Measurements from ENCODE around the gene AP4E1. TPM values are rescaled to one million over a fixed set of nuclear protein-coding genes. Genes with fewer than 3 reads are reported as not detected.

Gene AP4E1
- total and polyA plus RNA-seq, 9 donors = 3.1 to 12.7 (median 6.8) TPM

DNA sequence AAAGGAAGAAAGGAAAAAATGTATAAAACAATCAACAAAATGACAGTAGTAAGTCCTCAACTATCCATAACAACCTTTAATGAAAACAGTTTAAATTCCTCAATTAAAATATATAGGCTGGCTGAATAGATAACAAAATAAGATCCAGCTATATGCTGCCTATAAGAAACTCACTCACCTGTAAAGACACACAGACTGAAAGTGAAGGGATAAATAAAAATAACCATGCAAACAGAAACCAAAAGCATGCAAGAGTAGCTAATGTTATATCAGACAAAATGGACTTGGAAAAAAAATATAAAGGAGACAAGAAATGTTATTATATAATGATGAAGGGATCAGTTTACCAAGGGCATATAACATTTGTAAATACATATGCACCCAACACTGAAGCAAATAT lies 51.2 kb downstream of the AP4E1 start:
- DNase-seq = no peak
- Histone ChIP-seq H3K9me3 (peaks cover 0 to 4% of the 10 kb centered on the region in 2 donors), H3K4me3 (no peak overlapping the region), H3K4me1 (ENCODE audit: insufficient read depth) (no peaks in the 10 kb centered on the region), H3K36me3 (no peaks in the 10 kb centered on the region), H3K27ac (no peak overlapping the region), H3K27me3 (no peaks in the 10 kb centered on the region)
- TF ChIP-seq POLR2A (IDR thresholded peaks at IDR 0.05) (no peak), CTCF (IDR thresholded peaks at IDR 0.05) (no peak)
- intact Hi-C loops (cut with DNase I) = no loop called here

GRCh38 chr15:50964075-50964474 lies 55.6 kb downstream of the AP4E1 start:
- Histone ChIP-seq H3K27me3 (no peaks in the 10 kb centered on the region), H3K27ac (no peak overlapping the region), H3K36me3 (no peaks in the 10 kb centered on the region), H3K4me3 (no peak overlapping the region), H3K4me1 (ENCODE audit: insufficient read depth) (no peaks in the 10 kb centered on the region), H3K9me3 (peaks cover 0 to 2% of the 10 kb centered on the region in 2 donors)
- TF ChIP-seq CTCF (IDR thresholded peaks at IDR 0.05) = no peak
- no peak for TF ChIP-seq EP300 (IDR thresholded peaks at IDR 0.05)
- no peak for TF ChIP-seq POLR2A (IDR thresholded peaks at IDR 0.05)
- intact Hi-C loops (cut with DNase I) = no loop called here
- no peak for DNase-seq

- 94 to 97% (median 96%) methylated on average over 2 of the region's 2 CpGs for WGBS, 3 donors
- TF ChIP-seq POLR2A (IDR thresholded peaks at IDR 0.05) = no peak
- intact Hi-C loops (cut with DNase I) = no loop called here
Observed at GRCh38 chr15:50968353-50968752, 59.9 kb downstream of the AP4E1 start.

DNA sequence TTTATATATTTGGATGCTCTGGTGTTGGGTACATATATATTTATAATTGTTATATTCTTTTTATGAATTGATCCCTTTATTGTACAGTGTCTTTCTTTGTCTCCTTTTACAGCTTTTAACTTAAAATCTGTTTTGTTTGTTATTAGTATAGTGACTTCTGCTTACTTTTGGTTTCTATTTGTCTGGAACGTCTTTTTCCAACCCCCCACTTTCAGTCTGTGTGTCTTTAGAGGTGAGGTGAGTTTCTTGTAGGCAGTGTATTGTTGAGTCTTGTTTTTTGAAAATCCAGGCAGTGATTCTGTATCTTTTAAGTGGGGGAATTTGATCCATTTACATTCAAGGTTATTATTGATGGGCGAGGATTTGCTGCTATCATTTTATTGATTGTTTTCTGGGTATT lies 62.0 kb downstream of the AP4E1 start:
- Histone ChIP-seq H3K9me3 (peaks cover 0 to 9% of the 10 kb centered on the region in 2 donors), H3K36me3 (no peaks in the 10 kb centered on the region), H3K4me3 (no peak overlapping the region), H3K27me3 (no peaks in the 10 kb centered on the region), H3K4me1 (ENCODE audit: insufficient read depth) (no peaks in the 10 kb centered on the region), H3K27ac (no peak overlapping the region)
- no peak for DNase-seq
- 94 to 100% (median 97%) methylated on average over 2 of the region's 2 CpGs for WGBS, 3 donors
- TF ChIP-seq EP300 (IDR thresholded peaks at IDR 0.05) (no peak), CTCF (IDR thresholded peaks at IDR 0.05) (no peak), POLR2A (IDR thresholded peaks at IDR 0.05) (no peak)
- intact Hi-C loops (cut with DNase I) = no loop called here

More at GRCh38 chr15:50968353-50968752, 59.9 kb downstream of the AP4E1 start:
- H3K36me3 ChIP-seq = no peaks in the 10 kb centered on the region
- H3K27ac ChIP-seq = no peak overlapping the region
- no peak for DNase-seq
- H3K27me3 ChIP-seq = no peaks in the 10 kb centered on the region
- no peak overlapping the region for H3K4me3 ChIP-seq
- peaks cover 0 to 9% of the 10 kb centered on the region in 2 donors for H3K9me3 ChIP-seq
- no peaks in the 10 kb centered on the region for H3K4me1 ChIP-seq (ENCODE audit: insufficient read depth)

DNA sequence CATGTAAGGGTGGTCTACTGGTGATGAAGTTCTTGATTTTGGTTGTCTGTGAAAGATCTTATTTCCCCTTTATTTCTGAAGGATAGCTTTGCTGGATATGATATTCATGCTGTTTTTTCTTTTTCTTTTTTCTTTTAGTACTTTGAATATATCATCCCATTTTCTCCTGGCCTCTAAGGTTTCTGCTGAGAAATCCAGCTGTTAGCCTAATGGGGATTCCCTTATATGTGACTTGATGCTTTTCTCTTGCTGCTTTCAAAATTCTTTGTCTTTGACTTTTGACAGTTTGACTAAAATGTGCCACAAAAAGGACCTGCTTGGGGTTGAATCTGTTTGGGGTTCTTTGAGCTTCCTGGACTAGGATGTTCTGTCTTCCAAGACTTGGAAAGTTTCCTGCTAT lies 62.6 kb downstream of the AP4E1 start:
- TF ChIP-seq EP300 (IDR thresholded peaks at IDR 0.05) (no peak), POLR2A (IDR thresholded peaks at IDR 0.05) (no peak), CTCF (IDR thresholded peaks at IDR 0.05) (no peak)
- no peak overlapping the region for H3K27ac ChIP-seq
- no peak overlapping the region for H3K4me3 ChIP-seq
- H3K9me3 ChIP-seq = peaks cover 0 to 9% of the 10 kb centered on the region in 2 donors
- no peak for DNase-seq
- no peaks in the 10 kb centered on the region for H3K27me3 ChIP-seq
- intact Hi-C loops (cut with DNase I) = no loop called here
- no peaks in the 10 kb centered on the region for H3K36me3 ChIP-seq
- no peaks in the 10 kb centered on the region for H3K4me1 ChIP-seq (ENCODE audit: insufficient read depth)
